ENCODE measurements around the gene CACNA1C.

DNA sequence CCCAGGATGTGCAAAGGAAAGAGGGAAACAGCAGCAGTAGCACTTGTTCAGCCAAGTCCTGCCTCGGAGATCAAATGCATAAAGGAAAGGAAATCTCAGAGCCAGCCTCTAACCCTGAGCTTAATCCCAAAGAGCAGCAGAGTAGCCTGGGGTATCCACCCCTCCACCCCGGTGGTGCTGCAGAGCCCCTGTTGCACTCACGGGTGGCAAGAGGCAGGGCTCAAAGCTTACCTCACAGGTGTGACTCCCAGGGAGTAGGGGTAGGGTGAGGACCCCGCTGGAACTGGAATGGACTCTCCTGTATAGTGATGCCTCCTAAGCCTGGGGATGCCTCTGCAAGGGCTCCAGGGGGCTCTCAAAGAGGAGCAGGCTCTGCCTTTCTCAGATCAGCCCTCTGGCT lies 211.1 kb downstream of the CACNA1C start:
- TF ChIP-seq CTCF (IDR thresholded peaks at IDR 0.05) (no peak), POLR2AphosphoS5 (IDR thresholded peaks at IDR 0.05) (no peak)

All from upper lobe of left lung (tissue), 4 donors.